Parathyroid adenoma (tissue), 2 donors: ENCODE measurements around the gene STRIP2.

ENCODE experiments used
- H2AFZ ChIP-seq: fragments of 300-600 bp; sonication (generic); one replicate; pipeline ENCODE4 v1.7.0; 2017; ENCODE audit warnings: antibody characterized with exemption, mild to moderate bottlenecking
- H3K27ac ChIP-seq: fragments of 300-600 bp; sonication (generic); one replicate; pipeline ENCODE4 v1.7.0; 2017
- H3K27me3 ChIP-seq: fragments of 300-600 bp; sonication (generic); one replicate; pipeline ENCODE4 v1.7.0; 2017; ENCODE audit warnings: low read length; ENCODE audit not compliant: control insufficient read depth, insufficient read depth
- H3K36me3 ChIP-seq: fragments of 300-600 bp; sonication (generic); one replicate; pipeline ENCODE4 v1.7.0; 2017; ENCODE audit warnings: low read length; ENCODE audit not compliant: control insufficient read depth, insufficient read depth
- H3K4me1 ChIP-seq: fragments of 300-600 bp; sonication (generic); one replicate; pipeline ENCODE4 v1.7.0; 2017; ENCODE audit warnings: control low read depth
- H3K4me2 ChIP-seq: fragments of 300-600 bp; sonication (generic); one replicate; pipeline ENCODE4 v1.7.0; 2017; ENCODE audit warnings: low read length
- H3K4me3 ChIP-seq: fragments of 300-600 bp; sonication (generic); one replicate; pipeline ENCODE4 v1.7.0; 2017; ENCODE audit warnings: low read depth, low read length
- H3K79me2 ChIP-seq: fragments of 300-600 bp; sonication (generic); one replicate; pipeline ENCODE4 v1.7.0; 2017; ENCODE audit warnings: control low read depth
- H3K9ac ChIP-seq: fragments of 300-600 bp; sonication (generic); one replicate; pipeline ENCODE4 v1.7.0; 2017; ENCODE audit warnings: mild to moderate bottlenecking
- H3K9me3 ChIP-seq: fragments of 300-600 bp; sonication (generic); one replicate; pipeline ENCODE4 v1.7.0; 2017; ENCODE audit warnings: low read length; ENCODE audit not compliant: control insufficient read depth
- TF ChIP-seq, protein P1 (sequence below): fragments of 300-600 bp; sonication (generic); IDR thresholded peaks from one replicate; pipeline ENCODE4 v1.7.0; 2017; ENCODE audit warnings: antibody characterized with exemption, mild to moderate bottlenecking
- donor health status: primary hyperparathyroidism.

STRIP2 gene

DNA sequence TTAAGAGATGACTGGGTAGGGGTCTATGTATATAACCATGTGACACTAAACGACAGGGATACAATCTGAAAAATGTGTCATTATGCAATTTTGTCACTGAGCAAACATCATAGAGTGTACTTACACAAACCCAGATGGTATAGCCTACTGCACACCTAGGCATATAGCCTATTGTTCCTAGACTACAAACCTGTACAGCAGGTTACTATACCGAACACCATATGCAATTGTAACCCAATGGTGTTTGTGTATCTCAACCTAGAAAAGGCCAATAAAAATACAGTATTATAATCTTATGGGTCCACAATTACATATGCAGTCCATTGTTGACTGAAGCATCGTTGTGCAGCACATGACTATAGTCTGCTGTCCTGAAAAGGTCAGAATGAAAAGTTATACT, 22.9 kb downstream of the STRIP2 start:
- Histone ChIP-seq H3K4me3 (no peak overlapping the region), H3K36me3 (no peaks in the 10 kb centered on the region), H3K4me2 (no peak overlapping the region), H3K4me1 (no peaks in the 10 kb centered on the region), H3K27me3 (no peaks in the 10 kb centered on the region), H3K9me3 (no peaks in the 10 kb centered on the region), H2AFZ (no peak overlapping the region), H3K27ac (no peak overlapping the region), H3K9ac (no peak overlapping the region), H3K79me2 (no peaks in the 10 kb centered on the region)
- TF ChIP-seq, protein P1, sequence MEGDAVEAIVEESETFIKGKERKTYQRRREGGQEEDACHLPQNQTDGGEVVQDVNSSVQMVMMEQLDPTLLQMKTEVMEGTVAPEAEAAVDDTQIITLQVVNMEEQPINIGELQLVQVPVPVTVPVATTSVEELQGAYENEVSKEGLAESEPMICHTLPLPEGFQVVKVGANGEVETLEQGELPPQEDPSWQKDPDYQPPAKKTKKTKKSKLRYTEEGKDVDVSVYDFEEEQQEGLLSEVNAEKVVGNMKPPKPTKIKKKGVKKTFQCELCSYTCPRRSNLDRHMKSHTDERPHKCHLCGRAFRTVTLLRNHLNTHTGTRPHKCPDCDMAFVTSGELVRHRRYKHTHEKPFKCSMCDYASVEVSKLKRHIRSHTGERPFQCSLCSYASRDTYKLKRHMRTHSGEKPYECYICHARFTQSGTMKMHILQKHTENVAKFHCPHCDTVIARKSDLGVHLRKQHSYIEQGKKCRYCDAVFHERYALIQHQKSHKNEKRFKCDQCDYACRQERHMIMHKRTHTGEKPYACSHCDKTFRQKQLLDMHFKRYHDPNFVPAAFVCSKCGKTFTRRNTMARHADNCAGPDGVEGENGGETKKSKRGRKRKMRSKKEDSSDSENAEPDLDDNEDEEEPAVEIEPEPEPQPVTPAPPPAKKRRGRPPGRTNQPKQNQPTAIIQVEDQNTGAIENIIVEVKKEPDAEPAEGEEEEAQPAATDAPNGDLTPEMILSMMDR: no peak

DNA sequence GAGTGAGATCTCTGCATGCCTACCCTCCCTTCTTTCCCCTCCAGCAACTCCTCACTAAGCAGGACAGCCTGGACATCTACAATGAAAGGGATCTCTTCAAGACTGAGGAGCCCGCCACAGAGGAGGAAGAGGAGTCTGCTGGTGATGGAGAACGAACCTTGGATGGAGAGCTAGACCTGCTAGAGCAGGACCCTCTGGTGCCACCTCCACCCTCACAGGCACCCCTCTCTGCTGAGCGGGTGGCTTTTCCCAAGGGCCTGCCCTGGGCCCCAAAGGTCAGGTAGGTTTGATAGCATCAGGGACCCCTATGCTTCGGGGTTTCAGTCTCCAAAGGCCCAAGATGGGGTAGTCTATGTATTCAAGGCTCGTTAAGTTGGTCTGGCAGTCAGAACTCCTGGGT, 23.9 kb downstream of the STRIP2 start:
- Histone ChIP-seq H3K79me2 (no peaks in the 10 kb centered on the region), H3K9ac (no peak overlapping the region), H3K4me3 (no peak overlapping the region), H2AFZ (no peak overlapping the region), H3K36me3 (no peaks in the 10 kb centered on the region), H3K4me2 (no peak overlapping the region), H3K4me1 (no peaks in the 10 kb centered on the region), H3K27me3 (no peaks in the 10 kb centered on the region), H3K9me3 (no peaks in the 10 kb centered on the region), H3K27ac (no peak overlapping the region)
- TF ChIP-seq, protein P1: no peak

DNA sequence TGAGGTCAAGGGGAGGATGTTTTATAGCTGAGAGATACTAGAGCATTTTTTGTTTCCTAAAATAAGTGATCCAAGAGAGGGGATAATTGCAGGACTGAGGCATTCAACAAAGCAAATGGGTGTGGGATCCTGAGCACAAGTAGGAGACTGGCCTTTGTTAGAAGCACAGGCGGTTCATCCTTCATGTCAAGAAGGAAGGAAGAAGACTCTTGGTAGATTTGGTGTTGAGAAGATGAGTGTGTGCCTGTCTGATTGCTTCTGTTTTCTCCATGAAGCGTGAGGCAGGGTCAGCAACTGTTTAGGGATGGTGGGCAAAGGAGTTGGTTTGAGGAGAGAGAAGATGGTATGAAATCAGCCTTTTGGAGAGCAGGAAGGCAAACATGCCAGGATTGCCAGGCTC, 27.6 kb downstream of the STRIP2 start:
- no peak overlapping the region for H3K9ac ChIP-seq
- H2AFZ ChIP-seq: no peak overlapping the region
- TF ChIP-seq, protein P1: no peak
- no peak overlapping the region for H3K27ac ChIP-seq
- no peak overlapping the region for H3K4me3 ChIP-seq
- H3K36me3 ChIP-seq: no peaks in the 10 kb centered on the region
- no peaks in the 10 kb centered on the region for H3K9me3 ChIP-seq
- H3K4me1 ChIP-seq: no peaks in the 10 kb centered on the region
- H3K4me2 ChIP-seq: no peak overlapping the region
- no peaks in the 10 kb centered on the region for H3K27me3 ChIP-seq
- no peaks in the 10 kb centered on the region for H3K79me2 ChIP-seq

DNA sequence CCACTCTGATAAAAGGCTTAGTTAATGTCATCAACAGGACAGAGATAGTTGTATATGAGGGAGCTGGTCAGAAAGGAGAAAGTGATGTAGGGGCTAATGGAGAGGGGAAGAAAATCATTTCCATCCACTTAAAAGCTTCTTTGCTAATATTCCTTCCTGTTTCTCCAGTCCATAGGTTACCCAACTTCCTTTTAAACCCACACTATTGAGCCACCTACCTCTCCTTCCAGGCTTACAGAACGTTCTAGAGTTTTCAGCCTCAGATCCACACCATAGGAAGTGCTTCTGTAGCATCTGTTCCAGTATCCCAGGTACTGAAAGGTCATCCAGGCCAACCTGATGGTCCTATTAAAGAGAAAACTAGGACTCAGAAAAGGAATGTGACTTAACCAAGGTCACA, 28.2 kb downstream of the STRIP2 start:
- no peaks in the 10 kb centered on the region for H3K9me3 ChIP-seq
- no peak overlapping the region for H3K4me3 ChIP-seq
- no peak overlapping the region for H3K9ac ChIP-seq
- H3K36me3 ChIP-seq: no peaks in the 10 kb centered on the region
- TF ChIP-seq, protein P1: no peak
- no peak overlapping the region for H3K27ac ChIP-seq
- H3K27me3 ChIP-seq: no peaks in the 10 kb centered on the region
- no peaks in the 10 kb centered on the region for H3K4me1 ChIP-seq
- H2AFZ ChIP-seq: no peak overlapping the region
- no peak overlapping the region for H3K4me2 ChIP-seq
- H3K79me2 ChIP-seq: no peaks in the 10 kb centered on the region

DNA sequence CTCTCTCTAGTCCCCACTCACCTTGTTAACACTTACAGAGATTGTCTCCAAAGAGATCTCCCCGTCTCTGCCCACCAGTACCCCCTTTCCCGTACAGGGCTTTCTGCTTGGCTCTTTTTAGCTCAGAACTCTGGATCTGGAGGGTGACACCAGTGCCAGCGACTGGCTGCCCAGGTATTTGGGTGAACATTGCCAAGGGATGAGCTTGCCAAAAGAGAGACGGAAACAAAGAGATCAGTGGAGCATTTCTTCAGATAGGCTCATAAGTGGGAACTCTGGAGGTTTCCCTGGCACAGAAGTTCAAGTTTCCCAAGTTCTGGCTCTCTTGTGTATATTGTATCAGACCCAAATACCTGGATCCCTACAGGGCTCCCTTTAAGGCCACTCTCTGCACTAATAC, 30.0 kb downstream of the STRIP2 start:
- H3K79me2 ChIP-seq: no peaks in the 10 kb centered on the region
- TF ChIP-seq, protein P1: no peak
- H3K9ac ChIP-seq: no peak overlapping the region
- H3K4me3 ChIP-seq: no peak overlapping the region
- no peak overlapping the region for H3K27ac ChIP-seq
- no peaks in the 10 kb centered on the region for H3K36me3 ChIP-seq
- no peaks in the 10 kb centered on the region for H3K4me1 ChIP-seq
- no peak overlapping the region for H3K4me2 ChIP-seq
- no peak overlapping the region for H2AFZ ChIP-seq
- H3K27me3 ChIP-seq: no peaks in the 10 kb centered on the region
- no peaks in the 10 kb centered on the region for H3K9me3 ChIP-seq
